GM12878 (cell line): Measurements from ENCODE around the gene ATG13. TPM values are rescaled to one million over a fixed set of nuclear protein-coding genes. Genes with fewer than 3 reads are reported as not detected.

Source experiments
- ATAC-seq: fragments of 200-7000 bp; cut with Tn5 transposase; 3 replicates; pipeline ENCODE4 v1.9.1; 2020; ENCODE audit warnings: mild to moderate bottlenecking, moderate library complexity
- BruUV-seq: library from RNA; stranded (reverse); fragments of 400-500 nt; replicated peaks from 2 replicates; lab custom pipeline; 2021; lab: Mats Ljungman, UMichigan
- CTCF ChIA-PET: fragments of 300-600 bp; sonication (Branson Sonifier 250); formaldehyde crosslinking; extraction: SDS; loops from one replicate; lab custom pipeline; 2021; ENCODE audit warnings: inconsistent platforms; lab: Yijun Ruan, JAX
- POLR2A ChIA-PET: fragments of 350-600 bp; formaldehyde crosslinking; extraction: SDS; loops from one replicate; lab custom pipeline; 2021; ENCODE audit warnings: inconsistent platforms; lab: Charles Lee
- RAD21 ChIA-PET: fragments of 300-600 bp; sonication (Branson Sonifier 250); formaldehyde crosslinking; loops from one replicate; lab custom pipeline; 2023; ENCODE audit warnings: antibody characterized with exemption; ENCODE audit not compliant: unreplicated experiment; lab: Charles Lee
- SMC1A ChIA-PET: fragments of 300-600 bp; sonication (Branson Sonifier 250); formaldehyde crosslinking; loops from one replicate; lab custom pipeline; 2023; ENCODE audit not compliant: unreplicated experiment, uncharacterized antibody; lab: Charles Lee
- DNase-seq: peaks from one replicate; pipeline ENCODE4 v3.0.0-alpha.2; 2011; ENCODE audit warnings: low read depth, low spot score
- FAIRE-seq: peaks from 3 replicates; lab custom pipeline; 2011; peaks lifted over from hg19 to GRCh38; lab: Jason Lieb, UNC
- H2AFZ ChIP-seq: 2 replicates; pipeline ENCODE4 v1.6.0; 2011; ENCODE audit warnings: low read depth, low read length, control low read depth; ENCODE audit not compliant: control insufficient read depth
- H3K27ac ChIP-seq: 2 replicates; pipeline ENCODE4 v1.5.1; 2011; ENCODE audit warnings: control low read depth; ENCODE audit not compliant: control insufficient read depth, insufficient read depth
- H3K27me3 ChIP-seq, 2 experiments: replicated peaks in 1 of 2; 2 replicates each; pipeline versions ENCODE4 v1.6.0 to v1.6.1; 2011; ENCODE audit warnings: low read length in 1 of 2; ENCODE audit not compliant: control insufficient read depth in 2 of 2, insufficient read depth in 2 of 2
- H3K36me3 ChIP-seq, 2 experiments: 2 replicates each; pipeline ENCODE4 v1.5.1; 2011; ENCODE audit warnings: low read length in 1 of 2; ENCODE audit not compliant: control insufficient read depth in 2 of 2, insufficient read depth in 2 of 2
- H3K4me1 ChIP-seq: 2 replicates; pipeline ENCODE4 v1.6.1; 2011; ENCODE audit warnings: mild to moderate bottlenecking, low read length, moderate library complexity, mixed read lengths; ENCODE audit not compliant: control insufficient read depth, insufficient read depth
- H3K4me2 ChIP-seq: 2 replicates; pipeline ENCODE4 v1.6.0; 2011; ENCODE audit warnings: control low read depth; ENCODE audit not compliant: control insufficient read depth, insufficient read depth
- H3K4me3 ChIP-seq: fragments of 200-600 bp; sonication (generic); 2 replicates; pipeline ENCODE4 v1.5.1; 2016
- H3K79me2 ChIP-seq: 2 replicates; pipeline ENCODE4 v1.6.0; 2011; ENCODE audit warnings: low read length; ENCODE audit not compliant: control insufficient read depth, insufficient read depth
- H3K9ac ChIP-seq: 2 replicates; pipeline ENCODE4 v1.8.0; 2011; ENCODE audit warnings: low read length, control low read depth, mixed read lengths; ENCODE audit not compliant: control insufficient read depth, insufficient read depth
- H3K9me3 ChIP-seq: replicated peaks from 3 replicates; pipeline ENCODE4 v1.5.1; 2011; ENCODE audit warnings: mild to moderate bottlenecking, low read length; ENCODE audit not compliant: control insufficient read depth, insufficient read depth
- H4K20me1 ChIP-seq: 2 replicates; pipeline ENCODE4 v1.6.0; 2011; ENCODE audit not compliant: control insufficient read depth, insufficient read depth
- ASH2L ChIP-seq: fragments of 300-600, 200-600 bp; sonication (generic); IDR thresholded peaks from 2 replicates; pipeline ENCODE4 v1.6.1; 2017; ENCODE audit warnings: low read depth, mild to moderate bottlenecking, borderline replicate concordance
- CBX5 ChIP-seq: sonication (generic); IDR thresholded peaks from 2 replicates; pipeline ENCODE4 v1.6.1; 2016; ENCODE audit warnings: low read depth, moderate library complexity, mild to moderate bottlenecking, inconsistent platforms
- CEBPB ChIP-seq, 2 experiments: fragments of 150-350 bp in 1 of 2; IDR thresholded peaks; 2 replicates each; pipeline ENCODE4 v1.6.1; 2012 to 2014; ENCODE audit warnings: low read depth in 2 of 2, low read length in 2 of 2, borderline replicate concordance in 1 of 2, inconsistent platforms in 1 of 2
- ETV6 ChIP-seq, 2 experiments: fragments of 450-650 bp in 1 of 2; IDR thresholded peaks in 1 of 2; conservative IDR thresholded peaks in 1 of 2; 2 replicates each; pipeline ENCODE4 v1.6.1; 2014; ENCODE audit warnings: antibody characterized with exemption in 1 of 2, borderline replicate concordance in 1 of 2, low read depth in 1 of 2, mild to moderate bottlenecking in 1 of 2, moderate library complexity in 1 of 2
- IKZF2 ChIP-seq, 2 experiments: fragments of 450-650 bp; IDR thresholded peaks; 2 replicates each; pipeline ENCODE4 v1.6.1; 2017; ENCODE audit warnings: mild to moderate bottlenecking in 2 of 2, moderate library complexity in 2 of 2
- KAT2A ChIP-seq: conservative IDR thresholded peaks from 2 replicates; pipeline ENCODE4 v1.6.1; 2011; ENCODE audit warnings: low read depth, low read length; ENCODE audit not compliant: control insufficient read depth
- LARP7 ChIP-seq: fragments of 450-650 bp; IDR thresholded peaks from 2 replicates; pipeline ENCODE4 v1.6.1; 2017; ENCODE audit warnings: mild to moderate bottlenecking
- NR2F1 ChIP-seq: fragments of 450-650 bp; conservative IDR thresholded peaks from 2 replicates; pipeline ENCODE4 v1.6.1; 2017; ENCODE audit warnings: mild to moderate bottlenecking
- POLR2AphosphoS2 ChIP-seq: IDR thresholded peaks from 2 replicates; pipeline ENCODE4 v1.6.1; 2011; ENCODE audit warnings: low read depth, mild to moderate bottlenecking, low read length, improper control_type of control experiment, moderate library complexity
- SP1 ChIP-seq: IDR thresholded peaks from one replicate; pipeline ENCODE4 v1.6.1; 2011; ENCODE audit warnings: low read depth, low read length
- SREBF1 ChIP-seq: IDR thresholded peaks from 2 replicates; pipeline ENCODE4 v1.6.1; 2012; ENCODE audit warnings: mild to moderate bottlenecking, low read length
- STAT3 ChIP-seq: IDR thresholded peaks from 2 replicates; pipeline ENCODE4 v1.6.1; 2011; ENCODE audit warnings: low read depth, low read length, improper control_type of control experiment
- ZNF207 ChIP-seq: fragments of 450-650 bp; IDR thresholded peaks from 2 replicates; pipeline ENCODE4 v1.6.1; 2014; ENCODE audit warnings: antibody characterized with exemption, mild to moderate bottlenecking, borderline replicate concordance
- WGBS: methylation state at CpG from one replicate; pipeline ENCODE4 v1.1.6; 2016; ENCODE audit warnings: low lambda C conversion rate; ENCODE audit not compliant: insufficient replicate concordance, insufficient coverage; ENCODE audit errors: missing lambda C conversion rate; 5-methylcytosine and 5-hydroxymethylcytosine counted together
- in situ Hi-C: fragments of 300-500 bp; cut with MboI; formaldehyde crosslinking; loops from 9 replicates; pipeline ENCODE4 v1.14.3; 2018; ENCODE audit warnings: mixed read lengths
- intact Hi-C: fragments of 100-400 bp; cut with micrococcal nuclease; formaldehyde crosslinking; loops from one replicate; pipeline ENCODE4 v1.14.2; 2022; ENCODE audit not compliant: unreplicated experiment
- polyA plus RNA-seq, 11 experiments: library from polyadenylated mRNA; depleted of rRNA in 4 of 11; unstranded in 6 of 11; stranded (reverse) in 5 of 11; fragments of >200 nt; fragmentation: Nextera tagmentation in 4 of 11; fragmentation: Illumina TruSeq in 1 of 11; extraction: Ambion mirVana in 4 of 11; extraction: Trizol in 1 of 11; gene quantifications; 1 replicate in 1 of 11; 2 replicates in 10 of 11; pipeline versions ENCODE4 v1.2.1 to v1.2.3, GENCODE V29; 2011 to 2016; ENCODE audit warnings: inconsistent platforms in 2 of 11, missing spikeins in 2 of 11, low read depth in 1 of 11
- total RNA-seq, 4 experiments: library from RNA; depleted of rRNA in 3 of 4; stranded (reverse); fragments of >200 nt in 3 of 4; fragmentation: Illumina TruSeq in 1 of 4; extraction: Trizol in 1 of 4; gene quantifications; 2 replicates each; pipeline versions ENCODE4 v1.2.1 to v1.2.3, GENCODE V29; 2013 to 2021
- TF ChIP-seq, protein P1 (sequence below): IDR thresholded peaks from 2 replicates; pipeline ENCODE4 v1.6.1; 2012; ENCODE audit warnings: low read depth, low read length, improper control_type of control experiment
- TF ChIP-seq, protein P2 (sequence below): fragments of 150-350 bp; IDR thresholded peaks from 2 replicates; pipeline ENCODE4 v1.6.1; 2014; ENCODE audit warnings: mild to moderate bottlenecking, low read depth, low read length

The ATG13 gene
- total and polyA plus RNA-seq, 10 of the 15 experiments (the other 5 are each of a cell fraction or from before 2014, with no cell fraction given) = 10.9 to 61.6 (median 50.9) TPM

DNA sequence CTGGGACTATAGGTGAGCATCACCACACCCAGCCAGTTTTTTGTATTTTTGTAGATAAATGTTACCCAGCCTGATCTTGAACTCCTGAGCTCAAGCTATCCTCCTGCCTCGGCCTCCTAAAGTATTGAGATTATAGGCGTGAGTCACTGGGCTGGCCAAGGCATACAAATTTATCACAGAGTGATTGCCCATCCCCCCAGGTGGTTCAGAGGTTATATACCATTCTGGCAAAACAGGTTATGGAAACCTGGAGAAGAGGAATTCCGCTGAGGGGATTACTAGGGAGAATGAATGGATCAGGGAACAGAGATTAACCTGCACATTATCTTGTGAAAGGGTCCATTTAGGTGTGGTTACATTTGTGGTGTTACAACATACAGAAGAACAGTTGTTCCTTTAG is 8.1 kb downstream of the ATG13 start:
- no peak for ATAC-seq
- ChIA-PET POLR2A (interaction anchor here (0.7 kb wide), 1 partner anchor 26 kb away, joined by 3 read pairs; no protein-coding TSS in a partner anchor), CTCF (interaction anchor here (0.6 to 2.0 kb wide), 3 partner anchors 121 to 434 kb away, joined by 3 to 5 read pairs (median 3); no protein-coding TSS in a partner anchor), SMC1A (interaction anchor here (1.0 to 1.2 kb wide), 2 partner anchors 96 to 235 kb away, joined by 3 read pairs; no protein-coding TSS in a partner anchor), RAD21 (no interaction called here)
- in situ Hi-C loops = no loop called here
- H3K27me3 ChIP-seq = no peaks in the 10 kb centered on the region
- no peak overlapping the region for H3K27ac ChIP-seq
- H3K4me2 ChIP-seq = no peak overlapping the region
- BruUV-seq = no TSS peak
- H3K4me1 ChIP-seq = no peaks in the 10 kb centered on the region
- peaks cover 0 to 5% of the 10 kb centered on the region in 2 experiments; a peak in 2 of 4 replicates for H3K36me3 ChIP-seq
- 98% methylated on average over 3 of the region's 3 CpGs for WGBS
- no peak for FAIRE-seq
- no peak for DNase-seq
- no peaks in the 10 kb centered on the region for H4K20me1 ChIP-seq
- no peak overlapping the region for H2AFZ ChIP-seq
- H3K9me3 ChIP-seq = no peaks in the 10 kb centered on the region
- intact Hi-C loops = no loop called here
- H3K79me2 ChIP-seq = no peaks in the 10 kb centered on the region
- no peak overlapping the region for H3K9ac ChIP-seq
- TF ChIP-seq ZNF207 (no peak), IKZF2 (IDR thresholded peaks at IDR 0.05) (no peak), KAT2A (no peak), ASH2L (no peak), ETV6 (conservative IDR thresholded peaks at IDR 0.05 in 1 of 2, IDR thresholded peaks at IDR 0.05 in 1 of 2; ENCODE audit: borderline replicate concordance in 1 of 2, low read depth in 1 of 2) (no peak), SP1 (no peak), POLR2AphosphoS2 (no peak), STAT3 (no peak), CBX5 (no peak), NR2F1 (no peak), LARP7 (no peak), SREBF1 (no peak), CEBPB (IDR thresholded peaks at IDR 0.05; ENCODE audit: borderline replicate concordance in 1 of 2, low read depth in 2 of 2, low read length in 2 of 2) (no peak)
- TF ChIP-seq, protein P1, sequence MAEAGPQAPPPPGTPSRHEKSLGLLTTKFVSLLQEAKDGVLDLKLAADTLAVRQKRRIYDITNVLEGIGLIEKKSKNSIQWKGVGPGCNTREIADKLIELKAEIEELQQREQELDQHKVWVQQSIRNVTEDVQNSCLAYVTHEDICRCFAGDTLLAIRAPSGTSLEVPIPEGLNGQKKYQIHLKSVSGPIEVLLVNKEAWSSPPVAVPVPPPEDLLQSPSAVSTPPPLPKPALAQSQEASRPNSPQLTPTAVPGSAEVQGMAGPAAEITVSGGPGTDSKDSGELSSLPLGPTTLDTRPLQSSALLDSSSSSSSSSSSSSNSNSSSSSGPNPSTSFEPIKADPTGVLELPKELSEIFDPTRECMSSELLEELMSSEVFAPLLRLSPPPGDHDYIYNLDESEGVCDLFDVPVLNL = no peak
- TF ChIP-seq, protein P2, sequence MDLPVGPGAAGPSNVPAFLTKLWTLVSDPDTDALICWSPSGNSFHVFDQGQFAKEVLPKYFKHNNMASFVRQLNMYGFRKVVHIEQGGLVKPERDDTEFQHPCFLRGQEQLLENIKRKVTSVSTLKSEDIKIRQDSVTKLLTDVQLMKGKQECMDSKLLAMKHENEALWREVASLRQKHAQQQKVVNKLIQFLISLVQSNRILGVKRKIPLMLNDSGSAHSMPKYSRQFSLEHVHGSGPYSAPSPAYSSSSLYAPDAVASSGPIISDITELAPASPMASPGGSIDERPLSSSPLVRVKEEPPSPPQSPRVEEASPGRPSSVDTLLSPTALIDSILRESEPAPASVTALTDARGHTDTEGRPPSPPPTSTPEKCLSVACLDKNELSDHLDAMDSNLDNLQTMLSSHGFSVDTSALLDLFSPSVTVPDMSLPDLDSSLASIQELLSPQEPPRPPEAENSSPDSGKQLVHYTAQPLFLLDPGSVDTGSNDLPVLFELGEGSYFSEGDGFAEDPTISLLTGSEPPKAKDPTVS = no peak
- no peak overlapping the region for H3K4me3 ChIP-seq
